T-helper 2 cell (primary cell): Measurements from ENCODE around the gene SFXN4.
"Not testable (repeated sequence)": the region's sequence is repeated elsewhere in the genome, so short reads cannot be mapped to it uniquely, and the experiment has no call there.

ENCODE experiments used
- DNase-seq, 5 experiments: peaks; one replicate each; pipeline versions ENCODE4 v3.0.0 to v3.0.0-alpha.2; 2012 to 2022

Gene SFXN4

GRCh38 chr10:119190954-119191785 is 25.7 kb upstream of the SFXN4 start:
- DNase-seq = no peak

- DNase-seq = no peak
Measured at GRCh38 chr10:119190353-119190752, 24.8 kb upstream of the SFXN4 start.

- DNase-seq = peak in 1 of 5 experiments; percentile 68
Measured at GRCh38 chr10:119189811-119190282, 24.3 kb upstream of the SFXN4 start.

- peak in 1 of 5 experiments; percentile 60 for DNase-seq
Measured at GRCh38 chr10:119183664-119184412, 18.3 kb upstream of the SFXN4 start.

GRCh38 chr10:119180850-119181400 is 15.4 kb upstream of the SFXN4 start:
- not testable (repeated sequence) for DNase-seq

GRCh38 chr10:119178372-119179119 is 13.0 kb upstream of the SFXN4 start, which contains the start of gene PRDX3:
Gene PRDX3 (minus strand): TSS chr10:119178812. CDS start chr10:119178790, 22 bp downstream.
- DNase-seq = peak; percentile 82 to 92 (median 91)

GRCh38 chr10:119177708-119178371 is 12.3 kb upstream of the SFXN4 start:
- peak in 2 of 5 experiments; percentile 17 to 70 for DNase-seq

- DNase-seq = peak in 1 of 5 experiments; percentile 76
Measured at GRCh38 chr10:119176166-119176565, 10.7 kb upstream of the SFXN4 start.

GRCh38 chr10:119174109-119174508 is 8.6 kb upstream of the SFXN4 start:
- no peak for DNase-seq

- DNase-seq = no peak
Measured at GRCh38 chr10:119167041-119167440, 1.5 kb upstream of the SFXN4 start.

- DNase-seq = no peak
Measured at GRCh38 chr10:119166564-119166963, 1.1 kb upstream of the SFXN4 start.

GRCh38 chr10:119166118-119166500 is 595 bp upstream of the SFXN4 start:
- DNase-seq = no peak

GRCh38 chr10:119162452-119163092 is 2.9 kb downstream of the SFXN4 start:
- no peak for DNase-seq

GRCh38 chr10:119161680-119162451 is 3.6 kb downstream of the SFXN4 start:
- DNase-seq = no peak

- no peak for DNase-seq
Measured at GRCh38 chr10:119159332-119159731, 6.2 kb downstream of the SFXN4 start.

- DNase-seq = no peak
Measured at GRCh38 chr10:119153661-119154060, 11.9 kb downstream of the SFXN4 start.

- no peak for DNase-seq
Measured at GRCh38 chr10:119153041-119153440, 12.5 kb downstream of the SFXN4 start.

- not testable (repeated sequence) for DNase-seq
Measured at GRCh38 chr10:119151601-119152000, 13.9 kb downstream of the SFXN4 start.

GRCh38 chr10:119149729-119150128 is 15.8 kb downstream of the SFXN4 start:
- DNase-seq = no peak

- no peak for DNase-seq
Measured at GRCh38 chr10:119149157-119149556, 16.4 kb downstream of the SFXN4 start.

GRCh38 chr10:119143657-119144056 is 21.9 kb downstream of the SFXN4 start:
- no peak for DNase-seq
